Measurements from ENCODE around the gene AFF1.

The AFF1 gene

GRCh38 chr4:86955888-86956451 is 21.2 kb downstream of the AFF1 start:
- no peak for DNase-seq (ENCODE audit: low read depth, low spot score)

- no peak for DNase-seq (ENCODE audit: low read depth, low spot score)
Measured at GRCh38 chr4:86957215-86957614, 22.4 kb downstream of the AFF1 start.

GRCh38 chr4:86959588-86960500 is 25.0 kb downstream of the AFF1 start:
- DNase-seq (ENCODE audit: low read depth, low spot score) = no peak

- no peak for DNase-seq (ENCODE audit: low read depth, low spot score)
Measured at GRCh38 chr4:86960557-86960961, 25.7 kb downstream of the AFF1 start.

GRCh38 chr4:86961116-86961515 is 26.3 kb downstream of the AFF1 start:
- no peak for DNase-seq (ENCODE audit: low read depth, low spot score)

DNA sequence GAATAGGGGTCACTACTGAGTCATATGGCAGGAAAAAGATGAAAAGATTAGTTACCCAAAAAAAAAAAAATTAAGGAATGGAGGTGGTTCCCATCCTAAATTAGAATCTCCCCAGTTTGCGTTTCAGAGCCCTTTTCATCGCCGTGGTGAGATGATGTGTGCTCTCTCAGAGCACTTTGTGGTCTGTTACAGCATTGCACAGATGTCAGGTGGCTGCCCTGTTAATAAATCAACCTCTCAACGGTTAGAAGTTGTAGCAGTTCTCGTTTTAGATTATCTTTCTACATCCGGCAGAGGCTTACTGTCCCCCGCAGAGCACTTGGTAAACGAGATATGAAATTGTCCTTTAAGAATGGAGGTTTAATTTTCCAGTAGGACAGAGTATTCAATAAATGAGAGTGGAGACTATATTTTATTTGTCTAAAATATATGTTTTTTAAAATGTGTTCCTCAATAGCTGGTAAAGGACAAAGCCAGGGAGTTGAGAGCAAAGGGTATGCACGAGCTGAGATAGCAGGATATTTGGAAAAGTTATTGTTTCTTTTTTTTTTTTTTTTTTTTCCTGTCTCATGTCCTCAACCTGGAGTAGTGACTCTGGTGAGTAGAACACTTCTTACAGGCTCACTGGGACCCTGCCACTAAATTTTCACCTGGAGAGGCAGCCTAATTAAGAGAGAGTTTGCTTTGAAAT is 26.9 kb downstream of the AFF1 start:
- DNase-seq (ENCODE audit: low read depth, low spot score) = no peak

GRCh38 chr4:86963697-86964096 is 28.9 kb downstream of the AFF1 start:
- no peak for DNase-seq (ENCODE audit: low read depth, low spot score)

- DNase-seq (ENCODE audit: low read depth, low spot score) = no peak
Measured at GRCh38 chr4:86965019-86965976, 30.5 kb downstream of the AFF1 start.

- no peak for DNase-seq (ENCODE audit: low read depth, low spot score)
Measured at GRCh38 chr4:86967073-86967472, 32.3 kb downstream of the AFF1 start.

GRCh38 chr4:86967798-86968197 is 33.0 kb downstream of the AFF1 start:
- no peak for DNase-seq (ENCODE audit: low read depth, low spot score)

GRCh38 chr4:86968547-86968946 is 33.7 kb downstream of the AFF1 start:
- DNase-seq (ENCODE audit: low read depth, low spot score) = no peak

DNA sequence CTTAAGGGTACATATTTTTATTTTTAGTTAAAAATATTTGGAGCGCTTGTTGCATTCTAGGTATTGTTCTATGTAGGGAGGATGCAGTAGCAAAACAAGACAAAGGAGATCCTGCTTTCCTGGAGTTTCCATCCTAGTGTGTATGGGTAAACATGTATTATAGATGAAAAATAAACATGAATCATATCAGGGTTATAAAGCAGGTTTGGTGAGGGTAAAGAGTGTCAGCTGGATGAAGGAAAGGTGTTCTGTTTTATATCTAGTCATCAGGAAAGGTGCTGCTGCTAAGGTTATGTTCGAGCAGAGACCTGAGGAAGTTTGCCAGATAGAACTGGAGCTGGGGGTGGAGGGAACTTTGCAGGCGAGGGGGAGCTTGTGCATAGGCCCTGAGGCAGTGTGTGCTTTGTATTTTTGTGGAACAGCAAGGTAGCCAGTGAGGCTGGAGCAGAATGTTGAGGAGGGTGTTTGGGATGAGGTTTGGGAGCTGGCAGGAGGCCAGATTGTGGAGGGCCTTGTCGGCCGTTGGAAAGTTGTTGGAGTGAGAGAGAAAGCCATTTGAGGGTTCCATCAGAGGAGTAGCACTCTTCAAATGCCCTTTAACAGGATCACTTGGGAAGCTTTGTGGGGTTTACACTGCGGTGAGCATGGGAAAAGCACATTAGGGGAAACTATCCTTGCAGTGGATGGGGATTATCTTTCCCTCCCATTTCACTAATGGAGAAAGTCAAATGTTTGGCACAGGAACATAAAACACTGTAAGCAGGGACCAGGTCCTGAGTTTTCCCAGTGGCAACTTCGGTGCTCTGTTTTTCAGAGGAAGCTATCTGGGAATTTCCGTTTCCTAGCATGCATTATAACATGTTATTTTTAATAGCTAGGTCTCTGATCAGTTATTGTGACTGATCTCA is 35.9 kb downstream of the AFF1 start:
- DNase-seq (ENCODE audit: low read depth, low spot score) = no peak

DNA sequence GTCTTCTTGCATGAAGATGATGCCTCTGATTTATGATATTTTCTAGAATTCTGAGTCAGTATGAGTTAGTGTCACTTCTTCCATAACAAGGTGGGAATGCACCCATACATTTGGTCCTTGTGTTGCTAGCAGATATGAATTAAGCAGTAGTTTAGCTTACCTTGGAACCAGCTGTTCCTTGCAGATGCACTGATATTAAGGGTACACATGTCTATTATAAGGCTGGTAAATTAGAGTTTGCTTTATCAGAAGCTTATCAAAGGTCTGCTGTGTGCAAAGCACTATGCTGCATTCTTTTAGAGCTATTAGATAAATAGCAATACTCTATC is 36.5 kb downstream of the AFF1 start:
- DNase-seq (ENCODE audit: low read depth, low spot score) = no peak

GRCh38 chr4:86972997-86973396 is 38.2 kb downstream of the AFF1 start:
- no peak for DNase-seq (ENCODE audit: low read depth, low spot score)

- no peak for DNase-seq (ENCODE audit: low read depth, low spot score)
Measured at GRCh38 chr4:86973668-86974067, 38.9 kb downstream of the AFF1 start.

- no peak for DNase-seq (ENCODE audit: low read depth, low spot score)
Measured at GRCh38 chr4:86974551-86974994, 39.8 kb downstream of the AFF1 start.

DNA sequence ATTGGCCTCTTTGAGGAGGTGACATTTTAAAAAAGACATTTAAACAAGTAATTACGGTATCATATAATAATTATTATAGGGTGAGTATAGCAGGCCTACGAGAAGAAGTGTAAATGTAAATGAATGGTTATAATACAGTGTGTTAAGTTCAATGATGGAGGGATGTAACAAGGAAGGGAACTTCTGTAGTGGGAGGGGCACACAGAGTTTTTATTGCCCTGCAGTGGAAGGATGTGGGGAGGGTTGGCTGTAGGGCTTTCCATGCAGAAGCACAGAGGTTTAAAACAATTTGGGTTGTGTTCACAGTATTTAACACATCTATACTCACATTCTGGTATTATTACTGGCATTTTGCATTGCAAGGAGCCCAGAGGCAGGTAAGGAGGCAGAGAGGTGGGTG is 41.1 kb downstream of the AFF1 start:
- no peak for DNase-seq (ENCODE audit: low read depth, low spot score)

GRCh38 chr4:86976801-86977485 is 42.1 kb downstream of the AFF1 start:
- DNase-seq (ENCODE audit: low read depth, low spot score) = no peak

GRCh38 chr4:86977621-86978184 is 42.9 kb downstream of the AFF1 start:
- no peak for DNase-seq (ENCODE audit: low read depth, low spot score)

DNA sequence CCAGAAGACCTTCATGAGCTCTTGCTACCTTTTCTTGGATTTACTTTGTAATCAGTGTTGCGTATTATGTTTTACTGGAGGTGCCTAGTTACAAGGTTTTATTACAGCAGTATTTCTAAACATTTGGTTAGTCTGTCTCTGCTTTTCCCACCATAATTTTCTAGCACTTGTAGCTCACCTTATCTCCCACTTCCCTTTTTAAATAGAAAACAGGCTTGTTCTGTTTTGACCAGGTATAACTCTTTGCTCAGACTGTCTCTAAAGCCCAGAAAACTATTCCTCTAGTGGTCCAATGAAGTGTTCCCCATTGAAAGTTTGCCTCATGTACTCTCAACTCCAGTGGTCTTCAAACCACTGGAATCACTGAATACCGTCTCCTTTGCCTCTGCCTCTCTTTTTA is 43.9 kb downstream of the AFF1 start:
- no peak for DNase-seq (ENCODE audit: low read depth, low spot score)
